Transverse colon (tissue), 4 donors: ENCODE data around the gene TRIM15.

Source experiments
- EP300 ChIP-seq: sonication (generic); formaldehyde crosslinking; IDR thresholded peaks from one replicate; pipeline ENCODE4 v1.6.1; 2017; ENCODE audit warnings: antibody characterized with exemption, low read depth
- POLR2A ChIP-seq: fragments of 450-650 bp; IDR thresholded peaks from one replicate; pipeline ENCODE4 v1.6.1; 2016; ENCODE audit warnings: antibody characterized with exemption, mild to moderate bottlenecking, moderate library complexity
- POLR2AphosphoS5 ChIP-seq, 3 donors: sonication (generic); formaldehyde crosslinking; IDR thresholded peaks; one replicate each; pipeline ENCODE4 v1.6.1; 2016; ENCODE audit warnings: antibody characterized with exemption in 3 of 3
- TF ChIP-seq, protein P1 (sequence below), 5 experiments: fragments of 200-600 bp in 3 of 5; fragments of 450-650 bp in 2 of 5; sonication (generic) in 3 of 5; IDR thresholded peaks; 1 replicate in 2 of 5; 2 replicates in 3 of 5; pipeline ENCODE4 v1.5.1; 2016 to 2017; ENCODE audit warnings: antibody characterized with exemption in 5 of 5, inconsistent platforms in 3 of 5, mild to moderate bottlenecking in 2 of 5, moderate library complexity in 1 of 5

DNA sequence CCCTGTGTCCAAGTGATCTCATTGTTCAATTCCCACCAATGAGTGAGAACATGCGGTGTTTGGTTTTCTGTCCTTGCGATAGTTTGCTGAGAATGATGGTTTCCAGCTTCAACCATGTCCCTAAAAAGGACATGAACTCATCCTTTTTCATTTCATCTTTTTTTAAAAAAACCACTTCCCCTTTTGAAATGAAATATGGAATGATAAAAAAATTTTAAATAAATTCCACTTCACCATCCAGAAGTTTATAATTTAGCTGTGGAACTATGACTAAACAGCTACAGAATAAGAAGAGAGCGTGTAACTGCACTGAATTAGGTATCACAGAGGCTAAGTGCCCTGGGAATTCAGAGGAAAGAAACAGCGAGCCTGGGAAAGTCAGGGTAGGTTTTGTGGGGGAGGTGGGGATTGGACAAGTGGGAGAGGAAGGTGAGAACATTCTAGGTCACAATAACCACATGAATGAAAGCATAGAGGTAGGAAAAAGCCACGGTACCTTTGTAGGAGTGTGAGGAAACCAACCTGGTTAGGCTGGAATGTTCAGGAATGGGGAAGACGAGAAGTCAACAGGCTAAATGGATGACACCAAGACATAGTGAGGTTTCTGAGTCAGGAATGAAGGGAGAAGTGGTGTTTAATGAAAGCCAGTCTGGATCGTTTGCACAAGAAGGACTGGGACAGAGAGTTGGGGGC is 13.3 kb upstream of the TRIM15 start:
- TF ChIP-seq, protein P1, sequence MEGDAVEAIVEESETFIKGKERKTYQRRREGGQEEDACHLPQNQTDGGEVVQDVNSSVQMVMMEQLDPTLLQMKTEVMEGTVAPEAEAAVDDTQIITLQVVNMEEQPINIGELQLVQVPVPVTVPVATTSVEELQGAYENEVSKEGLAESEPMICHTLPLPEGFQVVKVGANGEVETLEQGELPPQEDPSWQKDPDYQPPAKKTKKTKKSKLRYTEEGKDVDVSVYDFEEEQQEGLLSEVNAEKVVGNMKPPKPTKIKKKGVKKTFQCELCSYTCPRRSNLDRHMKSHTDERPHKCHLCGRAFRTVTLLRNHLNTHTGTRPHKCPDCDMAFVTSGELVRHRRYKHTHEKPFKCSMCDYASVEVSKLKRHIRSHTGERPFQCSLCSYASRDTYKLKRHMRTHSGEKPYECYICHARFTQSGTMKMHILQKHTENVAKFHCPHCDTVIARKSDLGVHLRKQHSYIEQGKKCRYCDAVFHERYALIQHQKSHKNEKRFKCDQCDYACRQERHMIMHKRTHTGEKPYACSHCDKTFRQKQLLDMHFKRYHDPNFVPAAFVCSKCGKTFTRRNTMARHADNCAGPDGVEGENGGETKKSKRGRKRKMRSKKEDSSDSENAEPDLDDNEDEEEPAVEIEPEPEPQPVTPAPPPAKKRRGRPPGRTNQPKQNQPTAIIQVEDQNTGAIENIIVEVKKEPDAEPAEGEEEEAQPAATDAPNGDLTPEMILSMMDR (IDR thresholded peaks at IDR 0.05) = no peak
- TF ChIP-seq POLR2AphosphoS5 (IDR thresholded peaks at IDR 0.05) (no peak), EP300 (no peak), POLR2A (no peak)
